ENCODE data around the gene ATM.
"Not testable (repeated sequence)": the region's sequence is repeated elsewhere in the genome, so short reads cannot be mapped to it uniquely, and the experiment has no call there.

ATM gene

GRCh38 chr11:108269583-108269982 lies 46.7 kb downstream of the ATM start:
- in situ Hi-C loops (cut with MboI; ENCODE audit: low pct_unique_long_range_greater_than_20kb, low sequenced_read_pairs), result no loop called here
- DNase-seq, result no peak

GRCh38 chr11:108276985-108277616 lies 54.2 kb downstream of the ATM start:
- DNase-seq; in situ Hi-C loops (cut with MboI; ENCODE audit: low pct_unique_long_range_greater_than_20kb, low sequenced_read_pairs): not testable (repeated sequence)

- in situ Hi-C loops (cut with MboI; ENCODE audit: low pct_unique_long_range_greater_than_20kb, low sequenced_read_pairs), result no loop called here
- DNase-seq, result peak; percentile 2
These were observed 55.7 kb downstream of the ATM start for GRCh38 chr11:108278546-108278945.

DNA sequence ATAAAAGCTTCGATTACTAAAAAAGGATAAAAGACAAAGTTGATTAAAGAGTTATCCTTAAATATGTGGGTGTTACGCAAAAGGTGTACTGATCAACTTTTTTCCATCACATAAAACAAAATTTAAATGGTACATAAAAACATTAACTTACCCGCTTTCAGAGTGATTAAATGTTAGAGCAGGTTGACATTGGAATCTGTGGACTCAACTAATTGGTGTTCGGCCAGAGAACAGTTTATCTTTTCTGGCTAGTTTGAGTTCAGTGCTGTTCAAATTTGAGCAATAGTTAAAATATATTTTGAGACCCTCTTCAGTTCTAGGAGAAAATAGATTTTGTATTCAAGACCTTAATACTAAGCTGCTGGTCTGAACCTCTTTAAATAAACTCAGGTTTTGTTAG lies 56.1 kb downstream of the ATM start:
- in situ Hi-C loops (cut with MboI; ENCODE audit: low pct_unique_long_range_greater_than_20kb, low sequenced_read_pairs), result no loop called here

GRCh38 chr11:108286370-108286769 lies 63.5 kb downstream of the ATM start:
- in situ Hi-C loops (cut with MboI; ENCODE audit: low pct_unique_long_range_greater_than_20kb, low sequenced_read_pairs), result no loop called here
- DNase-seq, result peak; percentile 1

More for the DNA sequence above, 56.1 kb downstream of the ATM start:
- DNase-seq, result no peak

DNA sequence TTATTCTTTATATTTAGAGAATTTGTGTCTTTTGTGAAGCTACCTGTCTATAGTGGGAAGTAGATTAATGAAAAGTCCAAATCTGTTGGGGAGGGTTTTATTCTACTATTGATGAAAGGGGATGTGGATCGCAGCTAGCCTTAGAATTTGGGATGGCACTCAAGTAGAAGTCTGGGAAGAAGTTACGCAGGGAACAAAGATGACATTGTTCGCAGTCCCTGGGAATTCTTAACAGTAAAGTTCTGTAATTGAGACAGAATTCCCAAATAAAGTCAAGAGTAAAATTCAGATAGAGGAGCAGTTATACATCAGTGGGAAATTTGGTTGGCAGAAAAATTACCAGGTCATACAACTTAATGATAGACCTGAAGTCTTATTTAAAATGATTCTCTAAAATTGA lies 64.1 kb downstream of the ATM start:
- in situ Hi-C loops (cut with MboI; ENCODE audit: low pct_unique_long_range_greater_than_20kb, low sequenced_read_pairs), result no loop called here
- DNase-seq, result no peak

- DNase-seq; in situ Hi-C loops (cut with MboI; ENCODE audit: low pct_unique_long_range_greater_than_20kb, low sequenced_read_pairs): not testable (repeated sequence)
These were observed 66.2 kb downstream of the ATM start for GRCh38 chr11:108289066-108289465.

- in situ Hi-C loops (cut with MboI; ENCODE audit: low pct_unique_long_range_greater_than_20kb, low sequenced_read_pairs), result no loop called here
- DNase-seq, result no peak
These were observed 66.8 kb downstream of the ATM start for GRCh38 chr11:108289699-108290098.

- in situ Hi-C loops (cut with MboI; ENCODE audit: low pct_unique_long_range_greater_than_20kb, low sequenced_read_pairs), result no loop called here
- DNase-seq, result no peak
These were observed 70.4 kb downstream of the ATM start for GRCh38 chr11:108293229-108293628.

GRCh38 chr11:108302121-108302785 lies 79.4 kb downstream of the ATM start:
- no peak for DNase-seq
- in situ Hi-C loops (cut with MboI; ENCODE audit: low pct_unique_long_range_greater_than_20kb, low sequenced_read_pairs), result no loop called here

DNA sequence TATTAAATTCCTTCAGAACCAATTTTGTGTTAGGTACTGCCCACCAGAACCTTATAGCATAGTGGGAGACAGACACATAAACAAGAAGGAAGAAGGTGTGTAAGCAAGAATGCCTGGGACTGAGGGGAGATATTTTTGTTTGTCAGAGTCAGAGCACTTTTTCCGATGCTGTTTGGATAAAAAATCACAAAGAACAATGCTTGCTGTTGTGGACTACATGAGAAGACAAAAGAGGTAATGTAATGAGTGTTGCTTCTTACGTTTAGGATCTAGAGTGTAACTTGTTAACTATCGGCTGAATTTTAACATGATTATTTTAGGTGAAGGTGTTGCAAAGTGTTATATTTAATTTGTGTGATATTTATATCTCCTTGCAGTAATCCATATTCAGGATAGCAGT lies 84.9 kb downstream of the ATM start:
- no peak for DNase-seq
- in situ Hi-C loops (cut with MboI; ENCODE audit: low pct_unique_long_range_greater_than_20kb, low sequenced_read_pairs), result no loop called here

DNA sequence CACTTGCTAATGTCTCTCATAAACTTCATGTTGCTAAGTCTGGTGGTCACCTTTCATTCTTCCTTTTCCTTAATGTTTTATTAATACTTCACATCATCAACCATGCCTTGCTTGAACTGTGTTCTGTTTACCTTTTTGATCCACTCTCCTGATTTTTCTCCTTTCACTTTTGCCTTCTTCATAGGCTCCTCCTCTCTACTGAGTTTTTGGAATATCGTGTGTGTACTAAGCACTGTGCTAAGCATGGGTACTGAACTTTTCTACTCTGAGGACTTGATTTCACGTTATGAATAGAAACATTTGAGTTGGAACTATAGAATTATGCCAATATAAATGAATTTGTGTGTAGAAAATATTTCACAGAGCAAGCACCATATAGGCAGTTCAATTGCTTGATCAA lies 90.6 kb downstream of the ATM start:
- DNase-seq, result no peak
- in situ Hi-C loops (cut with MboI; ENCODE audit: low pct_unique_long_range_greater_than_20kb, low sequenced_read_pairs), result no loop called here

- no peak for DNase-seq
- in situ Hi-C loops (cut with MboI; ENCODE audit: low pct_unique_long_range_greater_than_20kb, low sequenced_read_pairs), result no loop called here
These were observed 93.2 kb downstream of the ATM start for GRCh38 chr11:108316061-108316460.

DNA sequence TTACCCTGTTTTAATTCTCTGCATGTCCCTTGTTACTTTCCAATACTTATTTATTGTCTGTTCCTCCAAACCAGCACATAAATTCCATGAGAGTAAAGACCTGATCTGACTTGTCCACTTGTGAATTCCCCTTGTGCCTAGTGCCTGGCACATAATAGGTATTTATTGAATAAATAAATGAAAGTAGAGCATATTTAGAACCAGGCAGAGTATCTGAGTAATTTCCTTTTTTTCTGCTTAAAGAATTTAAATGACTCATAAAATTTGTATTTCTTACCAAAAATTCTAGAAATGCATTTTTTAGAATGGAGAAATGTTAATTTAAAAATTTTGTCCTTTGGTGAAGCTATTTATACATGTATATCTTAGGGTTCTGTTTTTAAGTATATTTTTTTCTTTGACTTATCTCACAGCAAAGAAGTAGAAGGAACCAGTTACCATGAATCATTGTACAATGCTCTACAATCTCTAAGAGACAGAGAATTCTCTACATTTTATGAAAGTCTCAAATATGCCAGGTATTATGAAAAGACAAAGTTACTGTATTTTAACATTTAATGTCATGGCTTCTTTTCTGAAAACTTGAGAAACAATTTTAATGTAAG lies 96.8 kb downstream of the ATM start:
- no peak for DNase-seq
- in situ Hi-C loops (cut with MboI; ENCODE audit: low pct_unique_long_range_greater_than_20kb, low sequenced_read_pairs), result no loop called here

- DNase-seq, result no peak
- in situ Hi-C loops (cut with MboI; ENCODE audit: low pct_unique_long_range_greater_than_20kb, low sequenced_read_pairs), result no loop called here
These were observed 99.8 kb downstream of the ATM start for GRCh38 chr11:108322666-108323065.

DNA sequence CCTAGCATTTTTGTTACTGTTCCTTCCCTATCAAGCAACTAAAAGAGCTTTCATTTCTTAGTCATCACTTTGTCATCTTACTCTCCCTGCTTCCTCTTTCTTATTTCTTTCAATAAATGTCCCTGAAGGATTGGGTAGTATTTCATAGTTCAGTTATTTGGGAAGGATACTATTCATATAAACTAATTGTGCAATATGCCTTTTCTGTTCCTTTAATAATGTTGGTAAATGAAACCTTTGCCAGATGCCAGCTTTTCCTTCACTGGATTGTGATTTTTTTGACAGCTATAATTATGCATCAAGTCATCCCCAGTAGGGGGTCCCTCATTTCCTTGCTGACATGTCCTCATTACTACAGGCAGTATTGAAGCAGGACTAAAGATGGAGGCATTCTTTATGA lies 101.7 kb downstream of the ATM start:
- peak; percentile 16 for DNase-seq
- in situ Hi-C loops (cut with MboI; ENCODE audit: low pct_unique_long_range_greater_than_20kb, low sequenced_read_pairs), result no loop called here

GRCh38 chr11:108333403-108333899 lies 110.6 kb downstream of the ATM start:
- in situ Hi-C loops (cut with MboI; ENCODE audit: low pct_unique_long_range_greater_than_20kb, low sequenced_read_pairs), result no loop called here
- DNase-seq, result no peak

GRCh38 chr11:108338750-108339149 lies 115.9 kb downstream of the ATM start:
- in situ Hi-C loops (cut with MboI; ENCODE audit: low pct_unique_long_range_greater_than_20kb, low sequenced_read_pairs), result no loop called here
- no peak for DNase-seq

DNA sequence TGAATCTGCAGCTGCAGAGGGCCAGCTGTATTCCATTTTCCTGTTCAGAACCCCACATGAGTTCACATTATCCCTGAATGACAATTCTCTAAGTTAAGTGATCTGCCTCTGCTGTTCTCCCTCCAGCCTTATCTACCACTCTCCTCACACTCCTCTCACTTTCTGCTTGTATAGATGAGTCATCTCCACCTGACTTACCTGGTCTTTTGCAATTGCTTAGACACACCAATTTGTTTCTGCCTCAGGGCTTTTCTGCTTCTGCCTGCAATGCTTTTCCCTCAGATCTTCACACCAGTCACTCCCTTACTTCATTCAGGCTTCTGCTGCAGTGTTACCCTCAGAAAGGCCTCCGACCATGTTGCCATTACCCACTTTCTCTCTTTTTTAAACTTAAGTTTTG lies 118.1 kb downstream of the ATM start:
- DNase-seq, result no peak
- in situ Hi-C loops (cut with MboI; ENCODE audit: low pct_unique_long_range_greater_than_20kb, low sequenced_read_pairs), result no loop called here

DNA sequence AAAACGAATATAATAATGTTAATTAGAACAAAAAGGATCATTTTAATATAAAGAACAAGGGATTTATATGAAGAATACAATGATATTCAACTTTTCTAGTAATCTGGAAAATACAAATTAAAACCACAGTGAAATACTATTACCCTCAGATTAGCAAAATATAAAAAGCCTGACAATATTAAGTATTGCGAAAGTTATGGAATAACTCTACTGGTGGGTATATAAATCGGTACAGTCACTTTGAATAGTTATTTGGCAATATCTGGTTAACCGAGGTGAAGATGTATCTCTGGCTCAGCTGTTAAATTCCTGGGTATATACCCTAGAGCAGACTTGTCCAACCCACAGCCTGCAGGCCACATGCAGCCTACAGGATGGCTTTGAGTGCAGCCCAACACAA lies 118.8 kb downstream of the ATM start:
- in situ Hi-C loops (cut with MboI; ENCODE audit: low pct_unique_long_range_greater_than_20kb, low sequenced_read_pairs), result no loop called here
- no peak for DNase-seq

DNA sequence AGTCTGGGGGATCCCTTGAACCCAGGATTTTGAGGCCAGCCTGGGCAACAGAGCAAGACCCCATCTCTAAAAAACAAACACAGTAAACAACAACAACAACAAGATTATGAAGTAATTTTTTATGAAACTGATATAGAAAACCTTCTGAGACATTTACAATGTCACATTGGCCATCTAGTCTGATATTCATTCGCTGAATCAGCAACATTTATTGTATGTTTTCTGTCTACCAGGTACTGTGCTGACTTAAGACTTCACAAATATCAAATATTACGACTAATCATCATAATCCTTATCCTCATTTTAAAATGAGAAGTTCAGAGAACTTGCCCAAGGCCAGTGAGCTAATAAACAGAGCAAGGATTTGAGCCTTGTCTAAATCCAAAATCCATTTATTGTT lies 120.8 kb downstream of the ATM start:
- no peak for DNase-seq
- in situ Hi-C loops (cut with MboI; ENCODE audit: low pct_unique_long_range_greater_than_20kb, low sequenced_read_pairs), result no loop called here
